Sciatic nerve (tissue), 2 donors: ENCODE results near the gene RPL28. TPM values are rescaled to one million over a fixed set of nuclear protein-coding genes. Genes with fewer than 3 reads are reported as not detected.
A peak's percentile ranks its signal among the peaks of the same experiment; 100 is the strongest.

Experiments
- ATAC-seq: fragments of 200-7000 bp; cut with Tn5 transposase; one replicate; pipeline ENCODE4 v1.9.1; 2020; ENCODE audit warnings: mild to moderate bottlenecking, moderate library complexity
- DNase-seq: peaks from one replicate; pipeline ENCODE4 v3.0.0-alpha.2; 2020; ENCODE audit warnings: low spot score
- intact Hi-C: fragments of 100-400 bp; cut with DNase I; formaldehyde crosslinking; loops from one replicate; pipeline ENCODE4 v1.14.2; 2022
- total RNA-seq: library from RNA; stranded (reverse); fragmentation: NEBNext Ultra II Directional; extraction: Animal tissue kit (Norgen Biotek cat#: 25700); gene quantifications from one replicate; pipeline ENCODE4 v1.2.1, GENCODE V29; 2021
- donor health status: DM: no; HTN: no; CAD: no.
- donor health status: DM: no; HTN: no; CAD: no.

The RPL28 gene
- total RNA-seq, 1 donor from 2014 or later: 902 TPM

DNA sequence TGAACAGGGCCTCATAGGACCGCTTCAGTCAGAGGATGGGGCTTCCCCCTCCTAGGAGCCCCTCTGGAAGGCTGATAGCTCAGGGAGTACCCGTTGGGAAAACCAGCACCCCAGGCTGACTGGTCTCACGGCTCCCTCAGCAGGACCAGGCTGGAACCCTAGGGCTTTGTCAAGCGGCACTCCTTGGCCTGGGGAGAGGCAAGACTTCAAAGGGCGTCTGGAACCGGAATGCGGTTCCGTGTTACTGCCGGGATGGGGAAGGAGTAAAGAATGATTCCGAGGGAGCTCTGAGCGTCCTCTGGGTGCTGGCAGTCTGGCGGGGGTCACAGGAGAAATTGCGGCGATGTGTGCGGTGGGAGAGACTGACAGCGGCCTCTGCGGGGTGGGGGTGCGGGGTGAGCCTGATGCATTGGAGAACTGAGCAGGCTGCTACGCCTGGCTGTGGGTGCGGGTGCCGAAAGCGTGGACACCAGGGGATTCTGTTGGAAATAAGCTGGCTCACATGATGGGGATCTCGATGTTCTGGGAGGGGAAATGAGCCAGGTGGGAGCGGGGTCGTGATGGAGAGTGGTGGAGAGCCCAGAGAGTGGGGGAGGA, 33.1 kb upstream of the RPL28 start:
- DNase-seq (no peak), ATAC-seq (no peak)
- intact Hi-C loops: no loop called here

DNA sequence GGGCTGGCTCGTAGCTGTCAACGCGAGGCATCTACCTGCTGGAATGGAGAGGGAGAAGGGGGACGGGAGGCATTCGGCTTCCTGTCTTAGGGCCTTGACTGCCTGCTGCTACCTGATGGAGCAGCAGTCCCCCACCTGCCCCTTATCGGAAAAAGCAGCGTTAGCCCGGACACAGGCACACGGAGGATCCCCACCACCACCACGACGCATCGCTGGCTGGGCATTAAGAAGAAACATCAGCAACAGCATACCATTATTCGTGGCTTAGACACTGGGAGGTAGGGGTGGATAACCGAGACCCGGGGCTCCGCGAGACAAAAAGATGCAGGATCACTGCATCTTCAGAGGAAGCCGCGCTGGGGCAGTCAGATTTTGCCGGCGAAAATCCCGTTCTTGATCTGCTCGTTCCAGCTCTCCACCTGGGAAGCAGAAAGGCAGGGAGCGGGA, 32.4 kb upstream of the RPL28 start:
- intact Hi-C loops: no loop called here
- ATAC-seq (no peak), DNase-seq (no peak)

DNA sequence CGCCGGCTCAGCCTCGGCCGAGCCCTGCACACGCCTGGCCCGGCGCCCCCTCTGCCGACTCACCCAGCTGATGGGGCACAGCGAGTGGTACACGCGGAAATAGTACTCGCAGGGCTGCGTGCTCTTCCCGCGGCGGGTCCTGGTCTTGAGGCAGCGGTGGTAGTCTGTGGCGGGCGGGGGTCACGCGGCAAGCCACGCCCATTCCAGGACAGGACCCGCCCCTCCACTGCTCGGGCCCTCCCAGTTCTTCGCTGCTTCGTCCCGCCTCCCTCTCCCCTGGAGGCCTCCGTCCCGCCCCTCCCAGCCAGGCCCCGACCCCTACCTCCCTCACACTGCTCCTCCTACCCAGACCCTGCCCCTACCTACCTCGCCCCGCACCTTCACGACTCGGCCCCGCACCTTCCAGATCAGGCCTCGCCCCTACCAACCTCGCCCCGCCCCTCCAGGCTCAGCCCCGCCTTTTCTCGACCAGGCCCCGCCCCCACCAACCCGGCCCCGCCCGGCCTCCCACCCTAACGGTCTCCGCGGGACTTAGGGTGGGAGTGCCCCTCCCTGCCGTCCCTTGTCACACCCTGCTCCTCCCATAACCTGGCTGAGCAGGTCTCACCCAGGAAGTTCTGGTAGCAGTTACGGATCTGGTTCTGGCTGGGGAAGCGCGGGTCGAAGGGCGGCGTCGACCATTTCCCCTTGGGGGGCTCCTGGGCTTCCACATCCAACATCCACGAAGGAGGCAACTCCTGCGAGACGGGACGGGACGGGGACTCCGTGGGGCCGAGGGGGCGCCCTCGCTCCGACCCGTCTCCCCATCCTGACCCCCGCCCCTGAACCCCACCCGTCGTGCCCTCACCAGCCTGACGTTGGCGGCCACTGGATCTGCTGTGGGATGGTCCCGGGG, 31.7 kb upstream of the RPL28 start:
- ATAC-seq (peak; percentile 89), DNase-seq (peak; percentile 78)
- intact Hi-C loops: no loop called here

DNA sequence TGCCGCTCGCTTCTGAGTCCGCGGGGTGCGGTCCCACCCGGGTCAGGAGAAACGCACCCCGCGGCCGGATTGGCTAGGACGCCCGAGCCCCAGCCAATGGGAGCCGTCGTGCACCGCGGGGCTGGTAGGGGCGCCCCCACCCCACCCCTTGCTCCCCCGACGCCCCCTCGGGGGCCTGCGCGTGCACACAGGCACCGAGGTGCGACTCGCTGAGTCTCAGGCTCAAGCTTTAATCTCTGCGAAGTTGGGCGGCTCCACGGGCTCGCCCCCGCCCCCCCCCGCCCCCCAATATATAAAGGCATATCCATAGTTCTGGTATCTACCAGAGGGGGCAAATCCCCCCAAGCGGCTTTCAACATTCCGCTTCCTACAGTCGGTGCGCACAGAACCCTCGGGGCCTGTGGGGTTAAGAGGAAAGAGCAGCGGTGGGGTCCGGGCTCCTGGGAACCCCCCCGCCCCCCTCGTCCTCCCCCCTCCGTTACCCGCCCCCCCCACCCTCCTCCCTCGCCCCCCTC, 31.0 kb upstream of the RPL28 start, which contains the start of gene COX6B2:
TSS of gene COX6B2 (minus strand) at position 22 of the 515 bp plus-strand sequence. CDS start 198 bp downstream, outside the sequence.
- DNase-seq (no peak), ATAC-seq (no peak)
- intact Hi-C loops: no loop called here

DNA sequence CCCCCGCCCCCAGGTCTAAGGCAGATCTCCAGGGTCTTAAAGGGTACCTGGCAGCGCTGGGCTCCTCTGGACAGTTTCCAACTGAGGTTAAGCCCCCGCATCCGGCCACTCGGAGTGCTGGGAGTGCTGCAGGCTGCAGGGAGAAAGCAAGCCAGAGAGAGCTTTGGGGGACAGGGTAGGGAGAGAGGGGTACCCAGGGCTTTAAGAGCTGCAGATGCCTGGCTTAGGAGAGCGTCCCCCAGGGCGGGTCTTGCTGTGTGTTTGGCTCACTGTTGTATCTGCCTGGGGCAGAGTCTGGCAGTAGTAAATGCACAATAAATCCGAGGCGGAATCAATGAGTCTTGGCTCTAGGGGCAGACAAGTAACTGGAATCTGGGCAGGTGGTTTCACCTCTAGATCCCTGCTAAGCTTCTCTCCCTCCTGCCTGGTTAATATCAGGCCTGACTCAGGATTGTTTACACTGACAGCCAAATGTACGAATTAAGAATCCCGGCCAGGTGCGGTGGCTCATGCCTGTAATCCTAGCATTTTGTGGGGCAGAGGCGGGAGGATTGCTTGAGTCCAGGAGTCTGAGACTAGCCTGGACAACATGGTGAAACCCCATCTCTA, 30.4 kb upstream of the RPL28 start:
- ATAC-seq: no peak
- intact Hi-C loops: no loop called here
- DNase-seq: no peak

DNA sequence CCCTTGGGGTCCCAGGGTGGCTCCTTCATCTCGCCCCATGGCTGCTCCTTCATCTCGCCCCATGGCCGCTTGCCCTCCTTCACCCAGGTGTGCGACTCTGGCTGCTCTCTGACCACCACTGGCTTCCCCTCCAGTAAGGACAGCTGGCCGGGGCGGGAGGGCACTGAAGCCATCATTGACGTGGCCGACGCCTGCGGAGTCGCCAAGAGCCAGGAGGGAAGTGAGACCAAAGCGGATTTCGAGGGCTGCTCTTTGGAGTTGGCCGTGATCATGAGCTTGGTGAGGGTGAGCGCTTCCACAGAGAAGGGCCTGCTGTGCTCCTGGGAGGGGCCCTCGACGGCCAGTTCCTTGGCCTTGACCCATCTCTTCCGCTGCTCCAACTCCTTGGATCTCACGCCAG, 27.2 kb upstream of the RPL28 start:
- intact Hi-C loops: no loop called here
- no peak for ATAC-seq
- no peak for DNase-seq

DNA sequence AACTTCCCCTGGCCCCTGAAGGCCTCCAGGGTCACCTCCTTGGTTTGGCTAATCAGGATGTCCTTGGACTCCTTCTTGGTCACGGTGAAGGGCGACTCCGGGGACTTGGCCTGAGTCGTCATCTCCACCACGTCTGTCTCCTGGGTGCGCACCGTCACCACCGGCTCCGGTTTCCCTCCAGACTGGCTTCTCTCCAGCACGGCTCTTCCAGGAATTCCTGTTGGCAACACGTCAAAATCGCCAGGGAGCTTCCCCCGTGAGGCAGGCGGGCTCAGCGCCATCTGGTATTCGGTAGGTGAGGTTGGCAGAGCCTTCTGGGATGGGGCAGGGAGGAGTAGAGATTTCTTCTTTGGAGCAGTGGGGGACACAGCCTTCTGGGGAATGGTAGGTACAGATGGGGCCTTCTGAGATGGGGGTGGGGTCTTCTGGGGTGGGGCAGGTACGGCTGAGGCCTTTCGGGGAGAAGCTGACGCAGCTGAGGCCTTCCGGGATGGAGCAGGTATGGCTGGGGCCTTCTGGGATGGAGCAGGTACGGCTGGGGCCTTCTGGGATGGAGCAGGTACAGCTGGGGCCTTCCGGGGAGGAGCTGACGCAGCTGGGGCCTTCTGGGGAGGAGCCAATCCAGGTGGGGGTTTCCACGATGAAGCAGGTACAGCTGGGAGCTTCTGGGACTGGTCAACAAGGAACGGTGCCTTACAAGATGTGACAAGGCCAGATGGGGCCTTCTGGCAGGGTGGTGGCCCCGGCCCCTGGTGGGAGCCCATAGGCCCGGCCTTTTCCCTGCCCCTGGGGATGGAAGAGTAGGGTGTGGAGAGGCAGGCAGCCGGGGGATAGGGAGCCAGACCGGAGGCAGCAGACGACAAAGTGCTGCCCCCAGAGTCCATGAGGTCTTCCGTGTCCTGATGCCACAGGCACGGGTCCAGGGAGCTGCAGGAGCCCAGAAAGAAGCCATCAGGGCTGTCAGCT, 26.5 kb upstream of the RPL28 start:
- DNase-seq (no peak), ATAC-seq (no peak)
- intact Hi-C loops: no loop called here

DNA sequence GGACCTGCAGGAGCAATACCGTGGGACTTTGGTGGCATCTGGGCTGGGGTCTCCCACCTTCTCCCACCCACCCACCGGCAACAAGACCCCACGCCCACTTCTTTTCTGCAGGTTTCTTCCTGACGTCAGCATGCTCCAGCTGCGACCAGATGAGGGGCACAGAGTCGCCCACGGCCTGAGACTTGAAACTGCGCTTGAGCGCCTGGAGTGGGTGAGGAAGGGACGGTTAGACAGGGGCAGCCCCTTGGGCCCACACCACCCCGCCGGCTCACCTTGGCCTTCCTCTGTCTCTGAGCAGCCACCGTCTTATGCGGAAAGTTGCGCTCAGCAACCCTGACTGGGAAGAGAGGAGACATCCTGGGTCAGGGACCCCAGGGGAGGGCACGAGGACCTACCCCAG, 24.8 kb upstream of the RPL28 start:
- ATAC-seq: no peak
- no peak for DNase-seq
- intact Hi-C loops: no loop called here

DNA sequence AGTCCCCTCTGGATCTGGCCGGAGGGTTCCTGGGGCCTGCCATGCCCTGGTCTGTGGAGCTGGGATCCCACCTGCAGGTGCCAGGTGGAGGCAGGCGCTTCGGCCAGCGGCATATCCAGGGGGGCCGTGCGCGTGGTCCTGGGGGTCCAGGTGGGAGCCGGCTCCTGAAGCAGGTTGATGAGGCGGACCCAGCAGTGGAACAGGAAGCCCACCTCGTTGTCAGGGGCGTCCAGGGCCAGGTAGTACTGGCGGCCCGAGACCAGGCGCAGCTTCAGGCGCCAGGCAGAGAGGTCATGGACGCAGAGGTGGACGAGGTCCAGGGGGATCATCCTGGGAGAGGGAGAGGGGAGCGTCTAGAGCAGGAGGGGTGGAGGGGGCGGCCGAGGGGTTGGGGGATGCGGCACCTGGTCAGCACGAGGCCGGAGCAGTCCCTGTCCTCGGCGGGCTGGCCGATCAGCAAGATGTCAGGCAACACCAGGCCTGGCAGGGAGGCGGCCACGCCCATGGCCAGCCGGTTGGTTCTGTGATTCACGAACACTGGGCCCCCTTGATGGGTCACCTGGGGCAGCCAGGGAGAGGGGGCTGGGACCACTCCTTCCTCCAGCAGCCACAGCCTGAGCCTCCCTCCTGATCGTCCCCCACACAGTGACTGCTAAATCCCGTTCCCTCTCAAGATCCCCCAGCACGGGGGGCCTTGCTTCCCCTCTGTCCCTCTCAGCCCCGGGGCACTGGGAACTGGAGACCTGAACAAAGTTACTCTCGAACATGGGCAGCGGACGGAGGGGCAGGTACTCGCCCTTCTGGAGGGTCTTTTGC, 23.4 kb upstream of the RPL28 start:
- no peak for ATAC-seq
- intact Hi-C loops: no loop called here
- DNase-seq: no peak

DNA sequence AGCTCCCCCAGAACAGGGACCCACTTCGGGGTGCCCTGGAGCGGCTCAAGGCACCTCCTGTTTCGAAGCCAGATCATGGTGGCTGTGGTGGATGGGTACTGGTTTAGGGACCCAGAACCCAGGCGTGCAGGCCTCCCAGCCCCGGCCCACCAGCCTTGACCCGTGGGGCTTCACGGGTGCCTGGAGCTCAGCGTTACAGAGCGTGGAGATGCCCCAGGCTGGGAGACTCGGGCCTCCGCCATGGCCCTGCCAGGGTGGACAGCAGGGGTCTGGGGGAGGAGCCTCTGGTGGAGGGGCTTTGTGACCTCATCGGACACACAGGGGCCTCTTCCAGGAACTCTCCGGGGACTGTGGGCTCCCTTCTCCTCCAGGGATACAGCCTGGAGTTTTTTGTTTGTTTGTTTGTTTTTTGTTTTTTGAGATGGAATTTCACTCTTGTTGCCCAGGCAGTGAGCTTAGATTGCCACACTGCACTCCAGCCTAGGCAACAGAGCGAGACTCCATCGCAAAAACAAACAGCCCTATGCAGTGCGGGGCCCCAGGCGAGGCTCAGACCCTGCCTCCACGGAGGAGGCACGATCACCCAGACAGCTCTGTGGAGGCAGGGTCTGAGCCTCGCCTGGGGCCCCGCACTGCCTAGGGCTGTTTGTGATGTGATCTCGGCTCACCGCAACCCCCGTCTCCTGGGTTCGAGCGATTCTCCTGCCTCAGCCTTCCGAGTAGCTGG, 22.6 kb upstream of the RPL28 start, which contains the start of gene GARIN5B:
TSS of gene GARIN5B (minus strand) at position 271 of the 727 bp plus-strand sequence. CDS start at position 77, 194 bp downstream.
- DNase-seq (no peak), ATAC-seq (no peak)
- intact Hi-C loops: no loop called here

DNA sequence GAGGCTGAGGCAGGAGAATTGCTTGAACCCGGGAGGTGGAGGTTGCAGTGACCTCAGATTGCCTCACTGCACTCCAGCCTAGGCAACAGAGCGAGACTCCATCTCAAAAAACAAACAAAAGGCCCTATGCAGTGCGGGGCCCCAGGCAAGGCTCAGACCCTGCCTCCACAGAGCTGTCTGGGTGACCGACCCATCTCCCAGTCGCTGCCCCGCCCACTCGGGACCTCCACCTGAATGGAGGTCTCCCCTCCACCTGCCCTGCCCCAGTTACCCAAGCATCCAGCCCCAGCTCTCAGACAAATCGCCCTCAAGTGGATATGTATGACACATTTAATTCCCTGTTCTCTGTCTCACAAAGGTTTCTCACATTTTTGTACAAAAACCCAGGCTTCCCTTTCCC, 20.5 kb upstream of the RPL28 start:
- intact Hi-C loops: no loop called here
- ATAC-seq: no peak
- no peak for DNase-seq

DNA sequence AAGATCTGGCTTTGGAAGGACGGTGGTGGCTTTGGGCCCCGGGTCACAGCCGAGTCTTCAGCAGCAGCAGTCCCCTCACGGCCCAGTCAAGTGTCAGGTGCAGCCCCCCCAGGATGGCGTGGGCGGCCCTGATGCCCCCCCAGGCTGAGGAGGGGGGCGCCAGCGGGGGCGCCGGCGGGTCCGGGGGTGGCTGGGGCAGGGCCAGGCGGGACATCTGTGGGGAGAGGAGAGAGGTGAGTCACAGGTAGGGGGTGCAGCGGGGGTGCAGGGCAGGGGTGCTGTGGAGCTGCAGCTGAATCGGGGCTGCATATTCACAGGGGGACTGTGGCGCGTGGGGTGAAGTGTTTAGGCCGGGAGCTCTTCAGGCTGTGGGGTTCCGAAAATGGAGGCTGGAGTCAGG, 19.8 kb upstream of the RPL28 start:
- intact Hi-C loops: no loop called here
- DNase-seq (no peak), ATAC-seq (no peak)

DNA sequence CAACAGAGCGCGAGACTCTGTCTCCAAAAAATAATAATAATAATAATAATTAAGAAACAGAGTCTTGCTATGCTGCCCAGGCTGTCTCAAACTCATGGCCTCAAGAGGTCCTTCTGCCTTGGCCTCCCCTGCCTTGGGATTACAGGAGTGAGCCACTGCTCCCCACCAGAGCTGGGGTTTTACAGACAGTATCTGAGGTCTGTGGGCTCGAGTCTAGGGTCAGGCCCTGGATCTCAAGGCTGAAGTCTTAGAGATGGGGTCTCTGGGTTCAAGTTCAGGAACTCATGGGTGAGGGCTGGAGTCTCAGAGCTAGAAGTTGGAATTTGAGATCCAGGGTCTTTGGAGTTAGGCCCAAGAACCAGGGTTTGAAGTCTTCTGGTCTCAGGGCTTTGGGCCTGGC, 18.9 kb upstream of the RPL28 start:
- no peak for DNase-seq
- ATAC-seq: no peak
- intact Hi-C loops: no loop called here

DNA sequence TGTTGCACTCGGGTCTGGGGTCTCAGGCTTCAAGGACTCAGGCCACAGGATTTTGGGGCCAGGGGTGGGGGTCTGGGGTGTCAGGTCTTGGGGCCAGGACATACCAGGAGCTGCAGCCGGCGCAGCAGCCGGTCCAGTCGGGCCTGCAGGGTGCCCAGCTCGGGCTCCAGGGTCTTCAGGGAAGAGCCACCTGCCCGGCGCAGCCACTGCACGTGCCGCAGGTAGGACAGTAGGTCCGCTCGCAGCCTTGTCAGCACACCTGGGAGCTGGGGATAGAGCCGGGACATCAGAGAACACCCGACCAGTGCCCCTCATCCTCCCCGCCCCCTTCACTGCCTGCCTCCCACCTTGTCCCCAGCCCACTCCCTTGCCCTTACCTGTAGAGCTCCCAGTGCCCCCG, 17.6 kb upstream of the RPL28 start:
- no peak for ATAC-seq
- no peak for DNase-seq
- intact Hi-C loops: no loop called here

DNA sequence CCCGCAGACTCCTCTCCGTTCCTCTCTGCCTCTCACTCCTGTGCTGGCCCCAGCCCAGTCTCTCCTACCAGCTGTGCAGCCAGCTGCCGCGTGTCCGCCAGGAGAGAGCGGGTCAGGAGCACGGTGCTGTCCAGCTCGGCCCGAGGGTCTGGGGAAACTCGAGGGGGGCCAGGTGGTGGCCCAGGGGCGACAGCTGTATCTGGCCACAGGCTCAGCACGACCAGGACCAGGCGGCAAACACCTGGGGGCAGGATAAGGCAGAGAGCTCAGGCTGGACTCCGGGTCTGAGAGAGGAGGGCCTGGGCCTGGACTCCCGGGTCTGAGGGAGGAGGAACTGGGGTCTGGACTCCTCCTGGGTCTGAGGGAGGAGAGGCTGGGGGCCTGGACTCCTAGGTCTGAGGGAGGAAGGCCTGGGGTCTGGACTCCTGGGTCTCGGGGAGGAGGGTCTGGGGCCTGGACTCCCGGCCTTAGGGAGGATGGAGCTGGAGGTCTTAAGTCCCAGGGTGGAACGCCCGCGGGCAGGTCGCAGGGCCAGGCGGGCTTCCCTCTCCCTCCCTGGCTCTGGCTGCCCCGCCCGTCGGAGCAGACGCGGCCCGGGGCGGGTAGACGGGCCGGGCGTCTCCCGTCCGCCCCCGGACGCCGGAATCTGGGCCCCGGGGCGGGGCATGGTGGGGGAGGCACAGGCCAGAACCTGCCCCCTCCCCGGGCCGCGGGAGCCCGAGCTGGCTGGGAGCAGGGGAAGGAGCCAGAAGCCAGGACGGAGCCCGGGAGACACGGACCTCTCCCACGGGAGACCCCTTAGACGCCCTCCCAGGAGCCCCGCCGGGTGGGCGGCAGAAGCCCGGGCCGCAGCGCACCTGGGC, 16.8 kb upstream of the RPL28 start:
- intact Hi-C loops: no loop called here
- ATAC-seq (no peak), DNase-seq (no peak)

DNA sequence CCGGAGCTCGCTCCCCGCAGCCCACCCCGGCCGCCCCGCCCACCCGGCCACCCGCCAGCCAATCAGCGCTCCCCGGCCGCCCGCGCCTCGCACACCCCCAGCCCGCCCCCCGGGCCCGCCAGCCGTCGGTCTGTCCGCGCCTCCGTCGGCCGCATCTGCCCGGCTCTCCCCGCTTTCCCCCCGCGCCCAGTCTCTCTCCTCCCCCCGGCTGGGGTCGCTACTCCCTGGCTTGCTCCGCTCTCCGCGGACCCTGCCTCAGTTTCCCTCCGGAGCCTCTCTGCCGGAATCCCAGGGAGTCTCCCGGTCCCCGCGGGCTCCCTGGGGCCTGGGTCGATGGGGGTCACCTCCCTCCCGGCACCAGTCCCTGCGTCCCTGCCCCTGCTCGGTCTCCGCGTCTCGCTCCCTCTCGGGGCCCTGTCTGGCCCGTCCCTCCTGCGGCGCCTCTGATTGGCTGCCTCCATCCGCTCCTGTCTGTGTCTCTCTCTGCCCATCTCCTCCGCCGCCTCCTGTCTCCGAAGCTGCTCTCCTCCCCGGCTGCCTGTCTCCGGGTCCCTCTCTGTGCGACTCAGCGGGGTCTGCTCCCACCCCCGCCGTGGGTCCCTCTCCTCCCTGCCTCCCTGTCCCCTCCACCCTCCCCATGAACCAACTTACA, 16.0 kb upstream of the RPL28 start:
- intact Hi-C loops: no loop called here
- ATAC-seq: no peak
- DNase-seq: no peak
